SHP77 treated with DMSO at 0.1 percent for 48 hours (cell line): ENCODE results near the gene CFAP141.
"Not testable (repeated sequence)": the region's sequence is repeated elsewhere in the genome, so short reads cannot be mapped to it uniquely, and the experiment has no call there.

Experiments
- DNase-seq: peaks from one replicate; lab custom pipeline; 2025; lab: John Stamatoyannopoulos, UW

Gene CFAP141

DNA sequence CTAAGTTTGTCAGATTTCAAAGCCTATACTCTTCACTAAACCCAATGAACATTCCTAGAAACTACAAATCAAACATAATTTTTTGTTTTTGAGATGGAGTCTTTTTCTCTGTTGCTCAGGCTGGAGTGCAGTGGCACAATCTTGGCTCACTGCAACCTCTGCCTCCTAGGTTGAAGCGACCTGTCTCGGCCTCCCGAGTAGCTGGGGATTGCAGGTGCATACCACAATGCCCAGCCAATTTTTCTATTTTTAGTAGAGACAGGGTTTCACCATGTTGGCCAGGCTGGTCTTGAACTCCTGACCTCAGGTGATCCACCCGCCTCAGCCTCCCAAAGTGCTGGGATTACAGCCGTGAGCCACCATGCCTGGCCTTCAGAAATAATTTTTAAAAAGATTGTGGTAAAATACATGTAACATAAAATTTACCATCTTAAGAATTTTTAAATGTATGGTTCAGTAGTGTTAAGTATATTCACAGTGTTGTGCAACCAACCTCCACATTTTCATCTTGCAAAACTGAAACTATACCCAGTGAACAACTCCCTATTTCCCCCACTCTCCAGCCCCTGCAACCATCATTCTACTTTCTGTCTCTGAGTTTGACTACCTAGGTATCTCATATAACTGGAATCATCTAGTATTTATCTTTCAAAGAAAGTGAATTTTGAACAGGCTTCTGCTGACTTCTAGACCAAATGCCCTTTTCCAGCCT is 2.7 kb upstream of the CFAP141 start:
- DNase-seq: no peak

DNA sequence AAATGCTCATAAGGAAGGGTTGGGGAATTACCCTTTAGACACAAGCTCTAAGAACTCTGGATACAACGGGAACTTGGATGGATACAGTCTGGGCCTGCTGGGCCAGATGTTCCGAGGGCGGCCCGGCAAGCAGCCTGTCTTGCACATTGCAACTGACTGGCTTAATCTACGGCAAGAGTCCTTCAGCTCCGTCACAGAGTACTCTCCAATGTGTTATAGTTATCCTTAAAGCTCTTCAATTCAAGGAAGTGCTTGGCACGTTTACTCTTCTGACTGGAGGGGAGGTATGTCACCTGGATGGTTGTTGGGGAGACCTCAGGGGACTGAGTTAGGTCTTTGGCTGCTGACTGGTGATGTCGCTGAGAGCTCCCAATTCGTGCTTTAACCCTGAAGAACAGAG is 1.1 kb upstream of the CFAP141 start:
- DNase-seq: no peak

GRCh38 chr1:154205778-154206177 is 355 bp downstream of the CFAP141 start:
- not testable (repeated sequence) for DNase-seq

DNA sequence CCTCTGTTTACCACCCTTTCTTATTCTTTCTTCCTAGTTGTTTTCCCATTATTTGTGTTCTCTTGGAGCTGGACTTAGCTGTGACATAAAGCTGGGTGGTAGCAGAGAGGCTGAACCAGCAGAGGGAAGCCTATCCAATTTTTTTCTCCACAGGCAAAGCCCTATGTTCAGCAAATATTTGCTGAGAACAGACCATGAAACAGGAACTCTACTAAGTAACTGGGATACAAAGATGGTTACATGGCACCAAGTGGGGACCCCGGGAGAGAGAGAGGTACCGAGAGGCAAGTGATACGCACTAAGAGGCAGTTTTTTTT is 6.6 kb downstream of the CFAP141 start:
- DNase-seq: no peak

GRCh38 chr1:154198756-154199562 is 7.2 kb downstream of the CFAP141 start:
- DNase-seq: peak; percentile 66

DNA sequence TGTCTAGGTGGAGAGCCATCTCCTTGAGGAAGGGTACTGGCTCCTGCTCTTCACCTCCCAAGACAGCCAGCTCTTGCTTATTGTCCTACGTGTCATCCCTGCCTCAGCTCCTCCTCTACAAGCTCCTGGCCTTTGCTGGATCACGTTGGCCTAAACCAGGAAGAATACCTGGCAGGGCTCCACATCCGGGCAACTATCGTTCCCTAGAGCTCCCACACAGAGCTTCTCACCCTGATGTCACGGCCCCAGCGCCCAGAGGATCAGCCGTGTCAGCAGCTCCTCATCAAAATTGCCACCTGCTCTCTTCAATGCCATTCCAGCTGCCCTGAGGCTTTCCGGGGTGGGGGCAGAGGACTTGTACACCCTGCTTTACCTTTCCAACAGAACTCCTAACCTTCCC is 12.3 kb downstream of the CFAP141 start:
- peak; percentile 94 for DNase-seq

- DNase-seq: no peak
Observed at GRCh38 chr1:154192476-154192875, 13.7 kb downstream of the CFAP141 start.

GRCh38 chr1:154191990-154192461 is 14.1 kb downstream of the CFAP141 start, which contains the start of gene TPM3:
Gene TPM3, minus strand, starts transcription at chr1:154192100. Its CDS starts 82 bp downstream, at chr1:154192018.
- no peak for DNase-seq

DNA sequence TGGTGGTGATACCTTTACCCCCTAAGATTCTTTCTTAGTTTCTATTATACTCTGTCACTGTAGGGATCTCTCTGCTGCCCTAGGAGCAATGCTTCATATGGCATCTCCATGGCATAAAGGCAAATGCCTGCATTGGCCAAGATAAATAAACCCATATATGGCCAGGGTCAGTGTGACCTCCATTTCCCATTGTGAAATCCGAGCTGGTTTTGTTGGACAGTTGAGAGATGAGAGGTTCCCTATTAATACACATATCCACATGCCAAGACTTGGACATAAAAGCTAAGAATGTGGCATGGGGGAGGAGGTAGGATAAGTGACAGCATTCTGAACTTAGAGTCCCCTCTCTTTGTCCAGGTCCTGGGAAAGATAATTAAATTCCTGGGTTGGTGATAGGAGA is 15.6 kb downstream of the CFAP141 start:
- no peak for DNase-seq

GRCh38 chr1:154186852-154187501 is 19.2 kb downstream of the CFAP141 start:
- no peak for DNase-seq

GRCh38 chr1:154186177-154186576 is 20.0 kb downstream of the CFAP141 start:
- DNase-seq: peak; percentile 81

GRCh38 chr1:154183046-154183915 is 22.9 kb downstream of the CFAP141 start:
- peak; percentile 100 for DNase-seq

GRCh38 chr1:154182344-154183045 is 23.6 kb downstream of the CFAP141 start:
- DNase-seq: no peak

- DNase-seq: no peak
Observed at GRCh38 chr1:154181944-154182343, 24.2 kb downstream of the CFAP141 start.

DNA sequence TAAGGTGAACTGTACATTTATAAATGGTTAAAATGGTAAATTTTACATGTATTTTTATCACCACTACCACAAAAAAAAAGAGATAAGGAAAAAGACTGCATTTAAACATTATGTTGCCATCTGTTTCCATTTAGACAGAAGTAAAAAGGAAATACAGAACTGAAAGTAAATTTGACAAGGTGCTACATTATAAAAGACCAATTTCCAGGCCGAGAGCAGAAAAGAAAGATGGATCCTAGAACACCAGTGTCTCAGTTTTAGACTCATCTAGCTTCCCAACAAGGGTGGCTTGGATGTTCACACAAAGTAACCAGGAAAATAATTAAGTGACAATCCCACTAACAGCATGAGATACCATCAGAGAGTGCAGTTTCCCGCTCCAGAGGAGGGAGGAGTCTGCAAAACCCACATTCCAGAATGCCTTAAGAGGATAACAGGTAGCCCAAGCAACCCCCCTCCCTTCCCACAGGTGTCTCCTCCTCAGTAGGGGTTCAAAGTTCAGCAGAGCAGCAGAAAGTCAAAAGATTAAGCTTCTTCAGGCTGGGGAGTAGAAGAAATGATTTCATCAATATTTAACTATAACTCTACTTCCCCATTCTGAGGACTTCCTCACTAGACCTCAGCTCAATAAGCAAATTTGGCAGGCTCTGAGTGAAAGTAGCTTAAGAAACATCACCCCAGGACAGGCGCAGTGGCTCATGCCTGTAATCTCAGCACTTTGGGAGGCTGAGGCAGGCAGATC is 26.0 kb downstream of the CFAP141 start:
- DNase-seq: no peak

DNA sequence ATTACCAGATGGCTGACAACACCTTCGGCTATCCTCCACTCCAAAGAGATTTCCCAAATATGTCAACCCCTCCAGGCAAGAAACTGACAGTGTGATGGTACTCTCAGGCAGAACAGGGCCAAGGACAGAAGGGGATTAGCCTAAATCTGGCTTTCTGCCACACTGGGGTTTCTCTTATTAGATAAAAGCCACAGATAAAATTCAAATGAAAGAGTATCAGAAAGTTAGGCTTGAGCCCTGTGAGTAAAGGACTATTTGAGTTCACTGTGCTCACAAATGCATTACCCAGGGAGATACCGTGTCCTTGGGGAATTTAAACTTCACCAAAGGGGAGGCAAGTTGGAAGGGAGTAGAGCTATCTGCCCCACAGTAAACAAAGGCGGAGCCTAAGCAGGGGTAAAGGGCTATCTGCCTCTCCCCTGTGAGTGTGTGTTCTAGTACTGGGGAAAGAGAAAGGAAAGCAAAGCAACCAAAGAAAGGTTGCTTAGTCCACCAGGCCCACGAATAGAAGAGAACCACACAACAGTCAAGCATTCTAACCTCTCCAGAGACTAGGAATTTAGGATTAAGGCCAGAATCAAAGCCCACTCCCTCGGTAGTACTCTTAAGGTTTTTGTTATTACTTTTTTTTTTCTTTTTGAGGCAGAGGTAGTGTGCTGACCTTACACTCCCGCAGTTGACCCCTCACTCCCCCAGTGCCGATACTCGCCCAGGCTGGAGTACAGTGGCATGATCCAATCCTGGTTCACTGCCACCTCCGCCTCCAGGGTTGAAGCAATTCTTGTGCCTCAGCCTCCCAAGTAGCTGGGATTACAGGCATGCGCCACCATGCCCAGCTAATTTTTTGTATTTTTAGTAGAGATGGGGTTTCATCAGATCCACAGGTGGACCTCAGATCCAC is 27.0 kb downstream of the CFAP141 start:
- no peak for DNase-seq

DNA sequence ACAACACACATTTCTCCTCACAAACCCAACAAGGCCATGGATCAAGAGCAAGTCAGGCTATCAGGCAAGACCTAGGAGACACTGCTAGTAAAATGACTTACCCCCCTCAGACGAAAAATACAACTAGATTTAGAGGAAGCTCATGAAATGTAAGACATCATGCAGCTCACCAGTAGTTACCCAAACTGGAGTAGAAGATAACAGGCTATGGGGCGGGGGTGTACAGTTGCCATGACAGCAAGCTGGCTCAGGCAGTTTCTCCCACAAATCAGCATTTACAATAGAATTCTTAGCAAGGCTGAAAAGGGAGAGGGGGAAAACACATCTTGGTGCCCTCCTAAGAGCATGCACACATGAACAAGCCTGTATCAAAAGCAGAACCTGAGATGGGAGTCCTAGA is 28.1 kb downstream of the CFAP141 start:
- no peak for DNase-seq

- DNase-seq: no peak
Observed at GRCh38 chr1:154176337-154176736, 29.8 kb downstream of the CFAP141 start.

DNA sequence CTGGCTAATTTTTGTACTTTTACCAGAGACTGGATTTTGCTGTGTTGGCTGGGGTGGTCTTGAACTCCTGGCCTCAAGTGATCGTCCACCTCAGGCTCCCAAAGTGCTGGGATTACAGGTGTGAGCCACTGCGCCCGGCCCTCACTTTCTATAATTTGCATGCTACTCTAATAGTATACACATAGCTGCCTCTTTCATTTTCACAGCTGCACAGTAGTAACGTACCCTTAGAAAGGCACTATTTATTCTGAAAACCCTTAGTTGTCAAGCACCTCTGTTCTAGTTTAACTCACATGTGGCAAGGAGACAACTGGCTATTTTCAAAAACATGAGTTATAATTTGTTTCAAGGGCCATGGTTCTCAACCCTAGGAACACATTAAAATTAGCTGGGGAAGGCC is 31.5 kb downstream of the CFAP141 start:
- no peak for DNase-seq
